PC-3 (cell line): ENCODE data around the gene AFF3. TPM values are rescaled to one million over a fixed set of nuclear protein-coding genes. Genes with fewer than 3 reads are reported as not detected.

Source experiments
- ATAC-seq: fragments of 200-7000 bp; cut with Tn5 transposase; 2 replicates; pipeline ENCODE4 v1.9.1; 2020; ENCODE audit warnings: mild to moderate bottlenecking, moderate library complexity
- BruUV-seq: library from RNA; stranded (reverse); fragments of 400-500 nt; replicated peaks from 2 replicates; lab custom pipeline; 2021; lab: Mats Ljungman, UMichigan
- CTCF ChIA-PET: fragments of 300-600 bp; sonication (Branson Sonifier 250); formaldehyde crosslinking; loops from one replicate; lab custom pipeline; 2022; ENCODE audit warnings: antibody characterized with exemption; lab: Charles Lee
- POLR2A ChIA-PET: fragments of 300-600 bp; sonication (Branson Sonifier 250); formaldehyde crosslinking; loops from one replicate; lab custom pipeline; 2022; ENCODE audit warnings: antibody characterized with exemption; ENCODE audit not compliant: unreplicated experiment; lab: Charles Lee
- DNase-seq: peaks from one replicate; pipeline ENCODE4 v3.0.0-alpha.2; 2015
- H2AFZ ChIP-seq: fragments of 300-600 bp; sonication (generic); 2 replicates; pipeline ENCODE4 v1.6.0; 2016; ENCODE audit warnings: antibody characterized with exemption, low read length
- H3F3A ChIP-seq: fragments of 300-600 bp; sonication (generic); one replicate; pipeline ENCODE4 v1.6.0; 2017; ENCODE audit warnings: antibody characterized with exemption, low read length, control low read depth, mild to moderate bottlenecking; ENCODE audit not compliant: unreplicated experiment
- H3K27ac ChIP-seq: fragments of 300-600 bp; sonication (generic); 2 replicates; pipeline ENCODE4 v1.5.1; 2016; ENCODE audit warnings: mild to moderate bottlenecking, low read length
- H3K27me3 ChIP-seq: fragments of 300-600 bp; sonication (generic); 2 replicates; pipeline ENCODE4 v1.6.1; 2016; ENCODE audit warnings: low read length, mixed read lengths
- H3K36me3 ChIP-seq: fragments of 300-600 bp; sonication (generic); 2 replicates; pipeline ENCODE4 v1.6.1; 2016; ENCODE audit warnings: low read depth, mixed run types, low read length, mixed read lengths
- H3K4me1 ChIP-seq: fragments of 300-600 bp; sonication (generic); 2 replicates; pipeline ENCODE4 v1.5.1; 2016; ENCODE audit warnings: low read length; ENCODE audit not compliant: insufficient read depth
- H3K4me2 ChIP-seq: fragments of 300-600 bp; sonication (generic); 2 replicates; pipeline ENCODE4 v1.6.0; 2016; ENCODE audit warnings: low read length
- H3K4me3 ChIP-seq: fragments of 300-600 bp; sonication (generic); 2 replicates; pipeline ENCODE4 v1.5.1; 2016; ENCODE audit warnings: mild to moderate bottlenecking, low read length, mixed read lengths
- H3K79me2 ChIP-seq: fragments of 300-600 bp; sonication (generic); 2 replicates; pipeline ENCODE4 v1.6.1; 2017; ENCODE audit warnings: low read length, mixed read lengths
- H3K9ac ChIP-seq: fragments of 300-600 bp; sonication (generic); 2 replicates; pipeline ENCODE4 v1.6.0; 2016; ENCODE audit warnings: mild to moderate bottlenecking, low read length
- H3K9me2 ChIP-seq: fragments of 300-600 bp; sonication (generic); replicated peaks from 2 replicates; pipeline ENCODE4 v1.6.1; 2016; ENCODE audit warnings: mixed run types, low read length, mixed read lengths
- H3K9me3 ChIP-seq: fragments of 300-600 bp; sonication (generic); 2 replicates; pipeline ENCODE4 v1.6.1; 2016; ENCODE audit warnings: low read length, mixed read lengths
- H4K20me1 ChIP-seq: fragments of 300-600 bp; sonication (generic); 2 replicates; pipeline ENCODE4 v1.6.1; 2016; ENCODE audit warnings: low read length, mixed read lengths
- CTCF ChIP-seq: fragments of 300-600 bp; sonication (generic); conservative IDR thresholded peaks from 2 replicates; pipeline ENCODE4 v1.5.1; 2017; ENCODE audit warnings: antibody characterized with exemption, low read depth, mild to moderate bottlenecking, low read length
- EZH2 ChIP-seq: fragments of 300-600 bp; sonication (generic); IDR thresholded peaks from one replicate; pipeline ENCODE4 v1.6.1; 2017; ENCODE audit warnings: antibody characterized with exemption, mild to moderate bottlenecking, low read length; ENCODE audit not compliant: unreplicated experiment
- EZH2phosphoT487 ChIP-seq: fragments of 300-600 bp; sonication (generic); IDR thresholded peaks from 2 replicates; pipeline ENCODE4 v1.6.1; 2018; ENCODE audit warnings: mild to moderate bottlenecking, antibody characterized with exemption, low read length, borderline replicate concordance
- intact Hi-C: fragments of 100-400 bp; cut with micrococcal nuclease; formaldehyde crosslinking; loops from 2 replicates; pipeline ENCODE4 v1.9.0; 2023
- total RNA-seq: library from RNA; depleted of rRNA; stranded (reverse); fragments of >200 nt; gene quantifications from 2 replicates; pipeline ENCODE4 v1.2.3, GENCODE V29; 2014

AFF3 gene
- total RNA-seq, 1 experiment from 2014 or later = 0.04 TPM

- no peaks in the 10 kb centered on the region for H3K79me2 ChIP-seq
- no peaks in the 10 kb centered on the region for H3K9me3 ChIP-seq
- no peak for ATAC-seq
- H3K4me3 ChIP-seq = no peak overlapping the region
- H3K9ac ChIP-seq = no peak overlapping the region
- BruUV-seq = no TSS peak
- no peaks in the 10 kb centered on the region for H3K9me2 ChIP-seq
- H3F3A ChIP-seq = no peaks in the 10 kb centered on the region
- no peak overlapping the region for H3K4me2 ChIP-seq
- H3K4me1 ChIP-seq = no peaks in the 10 kb centered on the region
- no peaks in the 10 kb centered on the region for H3K36me3 ChIP-seq
- ChIA-PET CTCF (no interaction called here), POLR2A (no interaction called here)
- no peaks in the 10 kb centered on the region for H4K20me1 ChIP-seq
- TF ChIP-seq CTCF = no peak
- no peak for TF ChIP-seq EZH2phosphoT487
- no peak for TF ChIP-seq EZH2
- DNase-seq = no peak
- no peak overlapping the region for H3K27ac ChIP-seq
- H3K27me3 ChIP-seq = no peaks in the 10 kb centered on the region
- H2AFZ ChIP-seq = no peak overlapping the region
- intact Hi-C loops = no loop called here
These were observed 519.9 kb downstream of the AFF3 start for GRCh38 chr2:99622534-99622933.

- no peak overlapping the region for H3K4me2 ChIP-seq
- no peaks in the 10 kb centered on the region for H3K79me2 ChIP-seq
- ATAC-seq (no peak), DNase-seq (no peak)
- no peak overlapping the region for H3K4me3 ChIP-seq
- CTCF ChIA-PET = no interaction called here
- H3K36me3 ChIP-seq = no peaks in the 10 kb centered on the region
- no peak overlapping the region for H2AFZ ChIP-seq
- H3K9me2 ChIP-seq = no peaks in the 10 kb centered on the region
- no peaks in the 10 kb centered on the region for H3F3A ChIP-seq
- H3K27me3 ChIP-seq = no peaks in the 10 kb centered on the region
- no peaks in the 10 kb centered on the region for H3K4me1 ChIP-seq
- TF ChIP-seq EZH2 (no peak), CTCF (no peak), EZH2phosphoT487 (no peak)
- no peaks in the 10 kb centered on the region for H4K20me1 ChIP-seq
- H3K9me3 ChIP-seq = no peaks in the 10 kb centered on the region
- no peak overlapping the region for H3K27ac ChIP-seq
- H3K9ac ChIP-seq = no peak overlapping the region
- intact Hi-C loops = no loop called here
- no TSS peak for BruUV-seq
- POLR2A ChIA-PET = no interaction called here
These were observed 520.6 kb downstream of the AFF3 start for GRCh38 chr2:99621774-99622173.

GRCh38 chr2:99621106-99621505 lies 521.3 kb downstream of the AFF3 start:
- no TSS peak for BruUV-seq
- Histone ChIP-seq H3K9me2 (no peaks in the 10 kb centered on the region), H3K36me3 (no peaks in the 10 kb centered on the region), H3K4me3 (no peak overlapping the region), H3F3A (no peaks in the 10 kb centered on the region), H3K79me2 (no peaks in the 10 kb centered on the region), H3K27me3 (no peaks in the 10 kb centered on the region), H4K20me1 (no peaks in the 10 kb centered on the region), H3K4me1 (no peaks in the 10 kb centered on the region), H3K4me2 (no peak overlapping the region), H3K9ac (no peak overlapping the region), H3K9me3 (no peaks in the 10 kb centered on the region), H2AFZ (no peak overlapping the region), H3K27ac (no peak overlapping the region)
- TF ChIP-seq CTCF = no peak
- TF ChIP-seq EZH2phosphoT487 = no peak
- no peak for TF ChIP-seq EZH2
- POLR2A ChIA-PET = no interaction called here
- no peak for DNase-seq
- CTCF ChIA-PET = no interaction called here
- intact Hi-C loops = no loop called here
- ATAC-seq = no peak
